Measurements from ENCODE around the gene BEST4. TPM values are rescaled to one million over a fixed set of nuclear protein-coding genes. Genes with fewer than 3 reads are reported as not detected.

BEST4 gene
- total RNA-seq, 4 donors from 2014 or later = 0.21 to 0.98 TPM; not detected in 2

GRCh38 chr1:44803312-44804095, 15.5 kb upstream of the BEST4 start:
- H3K4me1 ChIP-seq = peaks cover 0 to 82% (median 50%) of the 10 kb centered on the region in 4 donors
- 87 to 89% methylated on average over 12 to 13 of the region's 13 CpGs for WGBS, 2 donors
- H3K4me3 ChIP-seq = no peak overlapping the region
- H3K27ac ChIP-seq = peak overlapping the region; percentile 19 to 100 (median 98)
- peaks cover 0 to 45% (median 6%) of the 10 kb centered on the region in 3 donors for H3K36me3 ChIP-seq
- no peak for DNase-seq (ENCODE audit: low spot score in 2 of 2)
- no peaks in the 10 kb centered on the region for H3K27me3 ChIP-seq
- no peak for TF ChIP-seq EP300 (IDR thresholded peaks at IDR 0.05)
- no peak for TF ChIP-seq CTCF (IDR thresholded peaks at IDR 0.05)
- no peak for TF ChIP-seq POLR2A (IDR thresholded peaks at IDR 0.05)
- no peaks in the 10 kb centered on the region for H3K9me3 ChIP-seq

GRCh38 chr1:44803062-44803311, 15.0 kb upstream of the BEST4 start:
- peaks cover 0 to 77% (median 44%) of the 10 kb centered on the region in 4 donors for H3K4me1 ChIP-seq
- no peak for DNase-seq (ENCODE audit: low spot score in 2 of 2)

GRCh38 chr1:44802306-44803061, 14.5 kb upstream of the BEST4 start:
- Histone ChIP-seq H3K4me1 (peaks cover 0 to 72% (median 41%) of the 10 kb centered on the region in 4 donors), H3K27me3 (no peaks in the 10 kb centered on the region), H3K4me3 (peak overlapping the region in 2 of 4 donors; percentile 68 to 97), H3K9me3 (no peaks in the 10 kb centered on the region), H3K27ac (peak overlapping the region; percentile 19 to 100 (median 98)), H3K36me3 (peaks cover 0 to 45% (median 6%) of the 10 kb centered on the region in 3 donors)
- no peak for DNase-seq (ENCODE audit: low spot score in 2 of 2)
- WGBS, 2 donors = 62 to 63% methylated on average over 10 to 13 of the region's 13 CpGs
- no peak for TF ChIP-seq POLR2A (IDR thresholded peaks at IDR 0.05)
- no peak for TF ChIP-seq EP300 (IDR thresholded peaks at IDR 0.05)
- TF ChIP-seq CTCF (IDR thresholded peaks at IDR 0.05) = no peak

More at GRCh38 chr1:44803062-44803311, 15.0 kb upstream of the BEST4 start:
- Histone ChIP-seq H3K27me3 (no peaks in the 10 kb centered on the region), H3K36me3 (peaks cover 0 to 45% (median 6%) of the 10 kb centered on the region in 3 donors), H3K9me3 (no peaks in the 10 kb centered on the region), H3K27ac (peak overlapping the region; percentile 19 to 100 (median 98)), H3K4me3 (no peak overlapping the region)
- 90 to 91% methylated on average over 9 of the region's 9 CpGs for WGBS, 2 donors
- no peak for TF ChIP-seq EP300 (IDR thresholded peaks at IDR 0.05)
- no peak for TF ChIP-seq CTCF (IDR thresholded peaks at IDR 0.05)
- no peak for TF ChIP-seq POLR2A (IDR thresholded peaks at IDR 0.05)

- peaks cover 0 to 64% (median 35%) of the 10 kb centered on the region in 4 donors for H3K4me1 ChIP-seq
- DNase-seq (ENCODE audit: low spot score in 2 of 2) = no peak
- 48 to 58% methylated on average over 13 of the region's 13 CpGs for WGBS, 2 donors
- H3K36me3 ChIP-seq = peaks cover 0 to 45% (median 6%) of the 10 kb centered on the region in 3 donors
- H3K4me3 ChIP-seq = peak overlapping the region in 3 of 4 donors; percentile 68 to 97 (median 88)
- H3K9me3 ChIP-seq = no peaks in the 10 kb centered on the region
- peak overlapping the region; percentile 19 to 100 (median 98) for H3K27ac ChIP-seq
- no peaks in the 10 kb centered on the region for H3K27me3 ChIP-seq
- no peak for TF ChIP-seq POLR2A (IDR thresholded peaks at IDR 0.05)
- no peak for TF ChIP-seq EP300 (IDR thresholded peaks at IDR 0.05)
- TF ChIP-seq CTCF (IDR thresholded peaks at IDR 0.05) = no peak
Observed at GRCh38 chr1:44801491-44802305, 13.7 kb upstream of the BEST4 start.
